Tibial nerve (tissue), 4 donors: ENCODE measurements around the gene SLC16A12. TPM values are rescaled to one million over a fixed set of nuclear protein-coding genes. Genes with fewer than 3 reads are reported as not detected.

Experiments used
- DNase-seq, 2 donors: peaks; one replicate each; pipeline ENCODE4 v3.0.0-alpha.2; 2019; ENCODE audit warnings: low spot score in 2 of 2
- H3K27ac ChIP-seq, 4 donors: fragments of 200-600 bp; sonication (generic) in 3 of 4; one replicate each; pipeline ENCODE4 v1.5.1; 2017 to 2019; ENCODE audit warnings: mild to moderate bottlenecking in 1 of 4
- H3K27me3 ChIP-seq, 2 donors: fragments of 200-600 bp; sonication (generic) in 1 of 2; one replicate each; pipeline versions ENCODE4 v1.5.1 to v1.6.0; 2017 to 2019
- H3K36me3 ChIP-seq, 3 donors: fragments of 200-600 bp; sonication (generic); one replicate each; pipeline ENCODE4 v1.5.1; 2018 to 2019
- H3K4me1 ChIP-seq, 4 donors: fragments of 200-600 bp; sonication (generic) in 3 of 4; one replicate each; pipeline ENCODE4 v1.5.1; 2017 to 2019
- H3K4me3 ChIP-seq, 4 donors: fragments of 200-600 bp; sonication (generic) in 3 of 4; one replicate each; pipeline ENCODE4 v1.5.1; 2017 to 2019; ENCODE audit warnings: mild to moderate bottlenecking in 1 of 4, moderate library complexity in 1 of 4
- H3K9me3 ChIP-seq, 4 donors: fragments of 200-600 bp; sonication (generic) in 3 of 4; one replicate each; pipeline ENCODE4 v1.5.1; 2017 to 2019
- CTCF ChIP-seq, 5 experiments: fragments of 200-600 bp in 3 of 5; fragments of 450-650 bp in 2 of 5; sonication (generic) in 3 of 5; IDR thresholded peaks; one replicate each; pipeline ENCODE4 v1.5.1; 2016 to 2019; ENCODE audit warnings: antibody characterized with exemption in 5 of 5, mild to moderate bottlenecking in 3 of 5, moderate library complexity in 2 of 5
- EP300 ChIP-seq, 2 donors: sonication (generic); formaldehyde crosslinking; IDR thresholded peaks; one replicate each; pipeline ENCODE4 v1.6.1; 2017; ENCODE audit warnings: antibody characterized with exemption in 2 of 2, mild to moderate bottlenecking in 1 of 2
- POLR2A ChIP-seq, 2 donors: fragments of 450-650 bp; IDR thresholded peaks; one replicate each; pipeline ENCODE4 v1.6.1; 2017; ENCODE audit warnings: antibody characterized with exemption in 2 of 2, mild to moderate bottlenecking in 2 of 2, moderate library complexity in 2 of 2
- WGBS, 2 donors: methylation state at CpG; one replicate each; pipeline ENCODE4 v1.1.5; 2018; 5-methylcytosine and 5-hydroxymethylcytosine counted together
- total RNA-seq, 4 donors: library from RNA; depleted of rRNA; stranded (reverse); fragments of >200 nt; gene quantifications; one replicate each; pipeline ENCODE4 v1.1.0, GENCODE V29; 2016

Gene SLC16A12
- total RNA-seq, 4 donors from 2014 or later, result 25.8 to 45.4 (median 42.8) TPM

- peaks cover 0 to 52% (median 5%) of the 10 kb centered on the region in 4 donors for H3K4me1 ChIP-seq
- H3K36me3 ChIP-seq, result no peaks in the 10 kb centered on the region
- no peaks in the 10 kb centered on the region for H3K27me3 ChIP-seq
- no peak overlapping the region for H3K4me3 ChIP-seq
- no peak for TF ChIP-seq CTCF (IDR thresholded peaks at IDR 0.05)
- no peak for TF ChIP-seq POLR2A (IDR thresholded peaks at IDR 0.05)
- no peak for TF ChIP-seq EP300 (IDR thresholded peaks at IDR 0.05)
- DNase-seq, result no peak
- 88 to 89% methylated on average over 7 of the region's 7 CpGs for WGBS, 2 donors
- no peak overlapping the region for H3K27ac ChIP-seq
- H3K9me3 ChIP-seq, result no peaks in the 10 kb centered on the region
Observed at GRCh38 chr10:89524279-89524678, 11.1 kb downstream of the SLC16A12 start.

GRCh38 chr10:89523274-89523673 is 12.1 kb downstream of the SLC16A12 start:
- Histone ChIP-seq H3K4me3 (no peak overlapping the region), H3K27ac (peak overlapping the region in 2 of 4 donors; percentile 8 to 50), H3K9me3 (no peaks in the 10 kb centered on the region), H3K36me3 (no peaks in the 10 kb centered on the region), H3K27me3 (no peaks in the 10 kb centered on the region), H3K4me1 (peaks cover 0 to 62% (median 5%) of the 10 kb centered on the region in 4 donors)
- no peak for DNase-seq
- TF ChIP-seq POLR2A (IDR thresholded peaks at IDR 0.05), result no peak
- TF ChIP-seq EP300 (IDR thresholded peaks at IDR 0.05), result no peak
- TF ChIP-seq CTCF (IDR thresholded peaks at IDR 0.05), result no peak
- 83 to 92% methylated on average over 1 of the region's 1 CpG for WGBS, 2 donors

GRCh38 chr10:89522463-89522862 is 12.9 kb downstream of the SLC16A12 start:
- DNase-seq, result no peak
- Histone ChIP-seq H3K4me1 (peaks cover 0 to 70% (median 9%) of the 10 kb centered on the region in 4 donors), H3K36me3 (no peaks in the 10 kb centered on the region), H3K27me3 (no peaks in the 10 kb centered on the region), H3K9me3 (no peaks in the 10 kb centered on the region), H3K27ac (peak overlapping the region in 1 of 4 donors; percentile 11), H3K4me3 (no peak overlapping the region)
- TF ChIP-seq EP300 (IDR thresholded peaks at IDR 0.05) (no peak), CTCF (IDR thresholded peaks at IDR 0.05) (no peak), POLR2A (IDR thresholded peaks at IDR 0.05) (no peak)
- WGBS, 2 donors, result 97 to 100% methylated on average over 1 of the region's 1 CpG

- H3K4me3 ChIP-seq, result no peak overlapping the region
- H3K9me3 ChIP-seq, result no peaks in the 10 kb centered on the region
- DNase-seq, result no peak
- 66 to 67% methylated on average over 2 of the region's 2 CpGs for WGBS, 2 donors
- TF ChIP-seq EP300 (IDR thresholded peaks at IDR 0.05) (no peak), POLR2A (IDR thresholded peaks at IDR 0.05) (no peak), CTCF (IDR thresholded peaks at IDR 0.05) (no peak)
- H3K27me3 ChIP-seq, result no peaks in the 10 kb centered on the region
- H3K4me1 ChIP-seq, result peaks cover 0 to 75% (median 9%) of the 10 kb centered on the region in 4 donors
- H3K27ac ChIP-seq, result peak overlapping the region in 2 of 4 donors; percentile 81 to 86
- H3K36me3 ChIP-seq, result no peaks in the 10 kb centered on the region
Observed at GRCh38 chr10:89521368-89521767, 14.0 kb downstream of the SLC16A12 start.

- Histone ChIP-seq H3K4me3 (no peak overlapping the region), H3K36me3 (no peaks in the 10 kb centered on the region), H3K9me3 (no peaks in the 10 kb centered on the region), H3K27ac (peak overlapping the region in 2 of 4 donors; percentile 81 to 86), H3K27me3 (no peaks in the 10 kb centered on the region), H3K4me1 (peaks cover 0 to 76% (median 13%) of the 10 kb centered on the region in 4 donors)
- TF ChIP-seq EP300 (IDR thresholded peaks at IDR 0.05), result no peak
- TF ChIP-seq CTCF (IDR thresholded peaks at IDR 0.05), result no peak
- TF ChIP-seq POLR2A (IDR thresholded peaks at IDR 0.05), result no peak
- WGBS, 2 donors, result 88 to 90% methylated on average over 1 of the region's 1 CpG
- no peak for DNase-seq
Observed at GRCh38 chr10:89520706-89521105, 14.7 kb downstream of the SLC16A12 start.
